Endometrial microvascular endothelial cells (primary cell): ENCODE data around the gene ARHGAP25. TPM values are rescaled to one million over a fixed set of nuclear protein-coding genes. Genes with fewer than 3 reads are reported as not detected.

ENCODE experiments used
- in situ Hi-C: cut with HindIII; loops from 2 replicates; pipeline ENCODE4 v1.10.0; 2017; ENCODE audit warnings: low sequenced_read_pairs, low pct_unique_long_range_greater_than_20kb; ENCODE audit errors: inconsistent ontology term
- total RNA-seq: library from RNA; depleted of rRNA; stranded (reverse); fragments of >200 nt; gene quantifications from one replicate; pipeline ENCODE4 v1.2.3, GENCODE V29; 2015; ENCODE audit errors: inconsistent ontology term

ARHGAP25 gene, protein sequence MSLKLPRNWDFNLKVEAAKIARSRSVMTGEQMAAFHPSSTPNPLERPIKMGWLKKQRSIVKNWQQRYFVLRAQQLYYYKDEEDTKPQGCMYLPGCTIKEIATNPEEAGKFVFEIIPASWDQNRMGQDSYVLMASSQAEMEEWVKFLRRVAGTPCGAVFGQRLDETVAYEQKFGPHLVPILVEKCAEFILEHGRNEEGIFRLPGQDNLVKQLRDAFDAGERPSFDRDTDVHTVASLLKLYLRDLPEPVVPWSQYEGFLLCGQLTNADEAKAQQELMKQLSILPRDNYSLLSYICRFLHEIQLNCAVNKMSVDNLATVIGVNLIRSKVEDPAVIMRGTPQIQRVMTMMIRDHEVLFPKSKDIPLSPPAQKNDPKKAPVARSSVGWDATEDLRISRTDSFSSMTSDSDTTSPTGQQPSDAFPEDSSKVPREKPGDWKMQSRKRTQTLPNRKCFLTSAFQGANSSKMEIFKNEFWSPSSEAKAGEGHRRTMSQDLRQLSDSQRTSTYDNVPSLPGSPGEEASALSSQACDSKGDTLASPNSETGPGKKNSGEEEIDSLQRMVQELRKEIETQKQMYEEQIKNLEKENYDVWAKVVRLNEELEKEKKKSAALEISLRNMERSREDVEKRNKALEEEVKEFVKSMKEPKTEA
- total RNA-seq, result 20.5 TPM

- in situ Hi-C loops, result no loop called here
Observed at GRCh38 chr2:68734688-68735525, at the start of gene ARHGAP25. TSS of gene ARHGAP25 (plus strand) at chr2:68734811. CDS start at chr2:68735200, 389 bp downstream.

DNA sequence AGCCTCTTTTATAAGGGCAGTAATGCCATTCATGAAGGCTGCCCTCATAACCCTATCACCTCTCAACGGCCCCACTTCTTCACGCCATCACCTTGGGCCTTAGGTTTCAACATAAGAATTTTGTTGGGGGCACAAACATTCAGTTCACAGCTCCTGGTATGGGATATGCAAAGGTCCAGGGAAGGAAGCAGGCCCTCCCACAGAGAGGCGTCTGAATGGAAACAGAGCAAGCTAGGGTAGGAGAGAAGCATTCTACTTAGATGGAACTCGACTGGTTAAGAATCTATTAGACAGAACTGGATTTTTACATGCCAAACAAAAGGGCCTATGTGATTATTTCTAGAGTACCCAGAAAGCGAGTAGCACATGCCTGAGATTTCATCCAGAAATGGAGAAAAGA is 48.4 kb upstream of the ARHGAP25 start:
- in situ Hi-C loops, result no loop called here

- in situ Hi-C loops, result no loop called here
Observed at GRCh38 chr2:68687018-68687417, 47.6 kb upstream of the ARHGAP25 start.

- in situ Hi-C loops, result no loop called here
Observed at GRCh38 chr2:68689553-68690537, 44.8 kb upstream of the ARHGAP25 start.

DNA sequence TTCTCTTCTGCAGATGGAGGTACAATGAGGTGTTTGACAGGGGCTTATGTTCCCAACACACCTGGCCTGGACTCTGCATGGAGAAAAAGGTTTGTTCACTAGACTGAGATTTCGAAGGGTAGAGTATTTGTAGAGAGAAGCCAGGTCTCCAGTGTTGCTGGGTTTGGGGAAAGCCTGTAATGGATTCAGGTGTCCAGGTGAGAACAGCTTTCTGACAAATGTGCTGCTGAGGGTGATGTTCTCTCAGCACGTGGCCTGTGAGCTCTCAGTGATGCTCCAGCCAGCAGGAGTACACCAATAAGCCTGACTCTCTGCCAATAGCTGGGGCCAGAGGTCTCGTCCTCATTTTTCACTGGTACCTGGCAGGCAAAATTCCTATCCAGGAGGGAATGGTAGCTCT is 43.8 kb upstream of the ARHGAP25 start:
- in situ Hi-C loops, result no loop called here

- in situ Hi-C loops, result no loop called here
Observed at GRCh38 chr2:68692511-68692910, 42.1 kb upstream of the ARHGAP25 start.

GRCh38 chr2:68693951-68694350 is 40.7 kb upstream of the ARHGAP25 start:
- in situ Hi-C loops, result no loop called here

DNA sequence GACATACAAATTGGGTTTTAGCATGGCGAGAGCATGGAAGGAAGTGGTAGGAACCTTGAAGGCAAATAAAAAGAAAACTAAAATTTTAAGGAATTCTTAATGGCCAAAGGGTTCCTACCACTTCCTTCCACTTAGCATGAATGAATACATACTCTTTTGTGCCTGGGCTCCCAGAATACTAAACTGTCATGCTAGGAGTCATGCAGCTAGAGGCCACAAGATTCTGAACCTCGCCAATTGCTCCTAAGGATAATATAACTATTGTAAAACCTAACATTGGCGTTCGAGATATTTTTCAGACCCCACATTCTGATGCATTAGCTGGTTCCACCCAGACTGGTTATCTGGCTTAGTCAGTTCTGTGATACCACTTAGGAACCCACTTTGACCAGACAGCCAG is 38.6 kb upstream of the ARHGAP25 start:
- in situ Hi-C loops, result no loop called here

- in situ Hi-C loops, result no loop called here
Observed at GRCh38 chr2:68696554-68696953, 38.1 kb upstream of the ARHGAP25 start.

- in situ Hi-C loops, result no loop called here
Observed at GRCh38 chr2:68698567-68699377, 35.8 kb upstream of the ARHGAP25 start.

- in situ Hi-C loops, result no loop called here
Observed at GRCh38 chr2:68700560-68700959, 34.1 kb upstream of the ARHGAP25 start.

GRCh38 chr2:68706637-68707036 is 28.0 kb upstream of the ARHGAP25 start:
- in situ Hi-C loops, result no loop called here

- in situ Hi-C loops, result no loop called here
Observed at GRCh38 chr2:68708629-68709028, 26.0 kb upstream of the ARHGAP25 start.

GRCh38 chr2:68709421-68709911 is 25.1 kb upstream of the ARHGAP25 start:
- in situ Hi-C loops, result no loop called here

DNA sequence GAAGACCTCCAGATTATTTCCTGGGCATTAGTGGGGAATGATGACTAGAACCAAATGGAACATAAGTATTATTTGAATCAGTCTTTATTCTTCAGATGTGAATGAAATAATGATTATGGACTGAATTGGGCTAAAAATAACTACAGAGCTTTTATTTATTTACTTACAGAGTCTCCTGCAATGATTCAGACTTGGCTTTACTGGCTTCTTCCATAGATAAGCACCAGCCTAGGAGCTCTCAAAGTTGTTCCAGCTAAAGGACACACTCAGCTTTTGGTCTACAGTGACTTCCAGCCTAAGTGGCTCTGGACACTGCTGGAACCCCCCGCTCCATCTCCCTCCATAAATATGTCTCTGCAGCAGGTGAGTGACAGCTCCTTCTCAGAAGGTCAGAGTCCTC is 24.3 kb upstream of the ARHGAP25 start:
- in situ Hi-C loops, result no loop called here

- in situ Hi-C loops, result no loop called here
Observed at GRCh38 chr2:68710756-68711155, 23.9 kb upstream of the ARHGAP25 start.

DNA sequence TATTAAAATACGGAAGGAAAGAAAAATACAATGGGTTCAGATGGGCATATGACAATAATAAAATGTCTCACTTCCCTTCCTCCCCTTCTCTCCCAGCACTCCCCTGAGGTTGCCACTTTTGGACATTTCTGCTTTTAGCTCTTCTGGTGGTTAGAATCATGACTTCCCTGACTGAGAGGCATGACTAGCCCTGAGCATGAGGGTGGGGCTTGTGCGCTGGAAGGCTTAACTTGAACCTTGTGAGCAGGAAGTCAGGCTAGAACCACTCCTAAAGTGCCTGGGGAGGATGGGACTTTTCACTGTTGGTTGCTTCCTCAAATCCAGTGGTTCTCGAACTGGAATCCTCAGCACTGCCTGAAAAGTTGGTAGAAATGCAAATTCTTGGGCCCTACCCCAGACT is 19.7 kb upstream of the ARHGAP25 start:
- in situ Hi-C loops, result no loop called here
